HUDEP-2 (cell line): ENCODE data around the gene NLGN2.

Source experiments
- DNase-seq, 76 experiments: peaks; one replicate each; lab custom pipeline; 2025; ENCODE audit not compliant: unreplicated experiment in 76 of 76; lab: John Stamatoyannopoulos, UW

Gene NLGN2

GRCh38 chr17:7391307-7391706 lies 16.3 kb upstream of the NLGN2 start:
- DNase-seq: no peak

GRCh38 chr17:7392696-7393612 lies 14.7 kb upstream of the NLGN2 start:
- no peak for DNase-seq

GRCh38 chr17:7393613-7394451 lies 13.8 kb upstream of the NLGN2 start:
- peak in 1 of 76 experiments; percentile 31 for DNase-seq

- peak in 66 of 76 experiments; percentile 28 to 87 (median 72) for DNase-seq
Measured at GRCh38 chr17:7394452-7395191, 13.0 kb upstream of the NLGN2 start, which contains the start of gene PLSCR3. Gene PLSCR3, minus strand, starts transcription at chr17:7394525. Its CDS starts 415 bp downstream, at chr17:7394110.

- peak in 1 of 76 experiments; percentile 4 for DNase-seq
Measured at GRCh38 chr17:7396147-7396546, 11.5 kb upstream of the NLGN2 start.

GRCh38 chr17:7398612-7399011 lies 9.0 kb upstream of the NLGN2 start:
- DNase-seq: no peak

GRCh38 chr17:7403043-7403726 lies 4.5 kb upstream of the NLGN2 start:
- DNase-seq: peak in 12 of 76 experiments; percentile 26 to 55 (median 40)

- DNase-seq: peak in 34 of 76 experiments; percentile 43 to 80 (median 65)
Measured at GRCh38 chr17:7403727-7403976, 4.0 kb upstream of the NLGN2 start.

- peak; percentile 70 to 99 (median 95) for DNase-seq
Measured at GRCh38 chr17:7403977-7404736, 3.5 kb upstream of the NLGN2 start, which contains the start of gene TMEM256. Gene TMEM256, minus strand, starts transcription at chr17:7404097. Its CDS starts 13 bp downstream, at chr17:7404084.

- DNase-seq: peak in 22 of 76 experiments; percentile 20 to 74 (median 58)
Measured at GRCh38 chr17:7404737-7405349, 2.8 kb upstream of the NLGN2 start.

- DNase-seq: no peak
Measured at GRCh38 chr17:7405350-7406234, 2.1 kb upstream of the NLGN2 start.

GRCh38 chr17:7406235-7406825 lies 1.3 kb upstream of the NLGN2 start:
- DNase-seq: no peak

GRCh38 chr17:7407082-7407481 lies 563 bp upstream of the NLGN2 start:
- no peak for DNase-seq

GRCh38 chr17:7408252-7408727 lies 645 bp downstream of the NLGN2 start:
- peak in 4 of 76 experiments; percentile 9 to 17 (median 13) for DNase-seq

- DNase-seq: no peak
Measured at GRCh38 chr17:7408863-7409262, 1.2 kb downstream of the NLGN2 start.

- DNase-seq: no peak
Measured at GRCh38 chr17:7409716-7410115, 2.1 kb downstream of the NLGN2 start.

GRCh38 chr17:7410634-7411426 lies 3.2 kb downstream of the NLGN2 start:
- no peak for DNase-seq
